MM.1S (cell line): Measurements from ENCODE around the gene ZSCAN1.

Experiments used
- DNase-seq: peaks from one replicate; pipeline ENCODE4 v3.0.0-alpha.2; 2015
- H2AFZ ChIP-seq: fragments of 300-600 bp; sonication (generic); 2 replicates; pipeline ENCODE4 v1.6.0; 2016; ENCODE audit warnings: antibody characterized with exemption, low read length
- H3F3A ChIP-seq: fragments of 300-600 bp; sonication (generic); 2 replicates; pipeline ENCODE4 v1.6.1; 2016; ENCODE audit warnings: mild to moderate bottlenecking, antibody characterized with exemption, low read length, moderate library complexity, mixed read lengths; ENCODE audit not compliant: insufficient read depth
- H3K27ac ChIP-seq: fragments of 300-600 bp; sonication (generic); 2 replicates; pipeline ENCODE4 v1.5.1; 2016; ENCODE audit warnings: mild to moderate bottlenecking, low read length
- H3K27me3 ChIP-seq: fragments of 300-600 bp; sonication (generic); replicated peaks from 2 replicates; pipeline ENCODE4 v1.6.0; 2016; ENCODE audit warnings: low read length; ENCODE audit not compliant: insufficient read depth
- H3K36me3 ChIP-seq: fragments of 300-600 bp; sonication (generic); replicated peaks from 2 replicates; pipeline ENCODE4 v1.6.1; 2016; ENCODE audit warnings: mild to moderate bottlenecking, low read length, mixed read lengths; ENCODE audit not compliant: insufficient read depth
- H3K4me1 ChIP-seq: fragments of 300-600 bp; sonication (generic); 2 replicates; pipeline ENCODE4 v1.6.1; 2016; ENCODE audit warnings: low read length, mixed read lengths
- H3K4me2 ChIP-seq: fragments of 300-600 bp; sonication (generic); 2 replicates; pipeline ENCODE4 v1.6.0; 2016; ENCODE audit warnings: low read depth, low read length
- H3K4me3 ChIP-seq: fragments of 300-600 bp; sonication (generic); 2 replicates; pipeline ENCODE4 v1.5.1; 2016; ENCODE audit warnings: low read length, mixed read lengths
- H3K79me2 ChIP-seq: fragments of 300-600 bp; sonication (generic); 2 replicates; pipeline ENCODE4 v1.6.1; 2016; ENCODE audit warnings: mixed run types, low read length, mixed read lengths
- H3K9ac ChIP-seq: fragments of 300-600 bp; sonication (generic); 2 replicates; pipeline ENCODE4 v1.6.1; 2016; ENCODE audit warnings: low read length, mixed read lengths
- H3K9me2 ChIP-seq: fragments of 300-600 bp; sonication (generic); replicated peaks from 2 replicates; pipeline ENCODE4 v1.6.1; 2016; ENCODE audit warnings: mild to moderate bottlenecking, low read length, mixed read lengths; ENCODE audit not compliant: insufficient read depth
- H3K9me3 ChIP-seq: fragments of 300-600 bp; sonication (generic); replicated peaks from 2 replicates; pipeline ENCODE4 v1.6.1; 2016; ENCODE audit warnings: mild to moderate bottlenecking, low read length, mixed read lengths; ENCODE audit not compliant: insufficient read depth
- H4K20me1 ChIP-seq: fragments of 300-600 bp; sonication (generic); 2 replicates; pipeline ENCODE4 v1.6.1; 2016; ENCODE audit warnings: mild to moderate bottlenecking, low read length, moderate library complexity, mixed read lengths; ENCODE audit not compliant: insufficient read depth
- EZH2 ChIP-seq: fragments of 300-600 bp; sonication (generic); optimal IDR thresholded peaks from 2 replicates; pipeline ENCODE3; 2017; ENCODE audit warnings: low read depth, mild to moderate bottlenecking, antibody characterized with exemption, low read length, mixed read lengths
- EZH2phosphoT487 ChIP-seq: fragments of 300-600 bp; sonication (generic); IDR thresholded peaks from 2 replicates; pipeline ENCODE4 v1.6.1; 2018; ENCODE audit warnings: antibody characterized with exemption, low read length
- TF ChIP-seq, protein P1 (sequence below): fragments of 300-600 bp; sonication (generic); IDR thresholded peaks from 2 replicates; pipeline ENCODE4 v1.5.1; 2016; ENCODE audit warnings: antibody characterized with exemption, low read length, mixed read lengths

Gene ZSCAN1

DNA sequence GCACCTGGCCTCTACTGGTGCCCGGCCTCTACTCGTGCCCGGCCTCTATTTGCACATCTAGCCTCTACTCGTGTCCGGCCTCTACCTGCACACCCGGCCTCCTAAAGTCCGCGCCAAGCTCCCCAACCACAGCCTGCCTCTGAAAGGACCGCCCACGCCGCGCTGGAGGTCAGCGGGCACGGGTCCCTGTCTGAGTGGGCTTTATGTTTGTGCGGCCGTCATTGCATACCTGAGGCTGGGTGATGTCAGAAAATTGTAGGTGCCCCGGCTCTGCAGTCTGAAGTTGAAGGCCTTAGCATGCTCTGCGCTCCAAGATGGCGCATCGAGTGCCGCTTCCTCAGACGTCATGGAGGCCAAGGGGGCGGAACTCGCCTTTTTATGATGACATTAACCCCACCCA, 26.4 kb downstream of the ZSCAN1 start:
- Histone ChIP-seq H3K36me3 (no peaks in the 10 kb centered on the region), H3K9me3 (no peaks in the 10 kb centered on the region), H3K9ac (no peak overlapping the region), H3K27ac (no peak overlapping the region), H2AFZ (no peak overlapping the region), H3K4me1 (no peaks in the 10 kb centered on the region), H3K4me2 (no peak overlapping the region), H3K9me2 (no peaks in the 10 kb centered on the region), H4K20me1 (no peaks in the 10 kb centered on the region), H3K4me3 (no peak overlapping the region), H3K79me2 (no peaks in the 10 kb centered on the region), H3F3A (no peaks in the 10 kb centered on the region), H3K27me3 (no peaks in the 10 kb centered on the region)
- no peak for DNase-seq
- TF ChIP-seq, protein P1, sequence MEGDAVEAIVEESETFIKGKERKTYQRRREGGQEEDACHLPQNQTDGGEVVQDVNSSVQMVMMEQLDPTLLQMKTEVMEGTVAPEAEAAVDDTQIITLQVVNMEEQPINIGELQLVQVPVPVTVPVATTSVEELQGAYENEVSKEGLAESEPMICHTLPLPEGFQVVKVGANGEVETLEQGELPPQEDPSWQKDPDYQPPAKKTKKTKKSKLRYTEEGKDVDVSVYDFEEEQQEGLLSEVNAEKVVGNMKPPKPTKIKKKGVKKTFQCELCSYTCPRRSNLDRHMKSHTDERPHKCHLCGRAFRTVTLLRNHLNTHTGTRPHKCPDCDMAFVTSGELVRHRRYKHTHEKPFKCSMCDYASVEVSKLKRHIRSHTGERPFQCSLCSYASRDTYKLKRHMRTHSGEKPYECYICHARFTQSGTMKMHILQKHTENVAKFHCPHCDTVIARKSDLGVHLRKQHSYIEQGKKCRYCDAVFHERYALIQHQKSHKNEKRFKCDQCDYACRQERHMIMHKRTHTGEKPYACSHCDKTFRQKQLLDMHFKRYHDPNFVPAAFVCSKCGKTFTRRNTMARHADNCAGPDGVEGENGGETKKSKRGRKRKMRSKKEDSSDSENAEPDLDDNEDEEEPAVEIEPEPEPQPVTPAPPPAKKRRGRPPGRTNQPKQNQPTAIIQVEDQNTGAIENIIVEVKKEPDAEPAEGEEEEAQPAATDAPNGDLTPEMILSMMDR, result no peak
- no peak for TF ChIP-seq EZH2
- TF ChIP-seq EZH2phosphoT487, result no peak

- Histone ChIP-seq H3K9ac (no peak overlapping the region), H4K20me1 (no peaks in the 10 kb centered on the region), H3K4me2 (no peak overlapping the region), H3K4me1 (no peaks in the 10 kb centered on the region), H3K27ac (no peak overlapping the region), H3F3A (no peaks in the 10 kb centered on the region), H3K36me3 (no peaks in the 10 kb centered on the region), H3K9me2 (no peaks in the 10 kb centered on the region), H3K4me3 (no peak overlapping the region), H3K9me3 (no peaks in the 10 kb centered on the region), H3K27me3 (no peaks in the 10 kb centered on the region), H3K79me2 (no peaks in the 10 kb centered on the region), H2AFZ (no peak overlapping the region)
- TF ChIP-seq EZH2phosphoT487 (no peak), EZH2 (no peak)
- TF ChIP-seq, protein P1, result no peak
- no peak for DNase-seq
Observed at GRCh38 chr19:58063712-58064111, 29.9 kb downstream of the ZSCAN1 start.

DNA sequence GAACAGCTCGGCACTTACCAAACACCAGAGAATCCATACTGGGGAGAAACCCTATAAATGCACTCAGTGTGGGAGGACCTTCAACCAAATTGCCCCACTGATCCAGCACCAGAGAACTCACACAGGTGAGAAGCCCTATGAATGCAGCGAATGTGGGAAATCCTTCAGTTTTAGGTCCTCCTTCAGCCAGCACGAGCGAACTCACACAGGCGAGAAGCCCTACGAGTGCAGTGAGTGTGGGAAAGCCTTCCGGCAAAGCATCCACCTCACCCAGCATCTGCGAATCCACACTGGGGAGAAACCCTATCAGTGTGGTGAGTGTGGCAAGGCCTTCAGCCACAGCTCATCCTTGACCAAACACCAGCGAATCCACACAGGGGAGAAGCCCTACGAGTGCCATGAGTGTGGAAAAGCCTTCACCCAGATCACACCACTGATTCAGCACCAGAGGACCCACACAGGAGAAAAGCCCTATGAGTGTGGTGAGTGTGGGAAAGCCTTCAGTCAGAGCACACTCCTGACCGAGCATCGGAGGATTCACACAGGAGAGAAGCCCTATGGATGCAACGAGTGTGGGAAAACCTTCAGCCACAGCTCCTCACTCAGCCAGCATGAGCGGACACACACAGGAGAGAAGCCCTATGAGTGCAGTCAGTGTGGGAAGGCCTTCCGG, 33.6 kb downstream of the ZSCAN1 start:
- no peak overlapping the region for H3K9ac ChIP-seq
- H2AFZ ChIP-seq, result no peak overlapping the region
- H3K4me2 ChIP-seq, result no peak overlapping the region
- H3K79me2 ChIP-seq, result no peaks in the 10 kb centered on the region
- H3K27me3 ChIP-seq, result no peaks in the 10 kb centered on the region
- no peak for DNase-seq
- H3K36me3 ChIP-seq, result no peaks in the 10 kb centered on the region
- no peaks in the 10 kb centered on the region for H3F3A ChIP-seq
- no peaks in the 10 kb centered on the region for H3K9me3 ChIP-seq
- H3K9me2 ChIP-seq, result no peaks in the 10 kb centered on the region
- no peaks in the 10 kb centered on the region for H3K4me1 ChIP-seq
- no peak overlapping the region for H3K27ac ChIP-seq
- no peaks in the 10 kb centered on the region for H4K20me1 ChIP-seq
- TF ChIP-seq EZH2phosphoT487 (no peak), EZH2 (no peak)
- TF ChIP-seq, protein P1, result no peak
- no peak overlapping the region for H3K4me3 ChIP-seq
